GM19043 (cell line): Measurements from ENCODE around the gene SOX21.
"Not testable (repeated sequence)": the region's sequence is repeated elsewhere in the genome, so short reads cannot be mapped to it uniquely, and the experiment has no call there.

Experiments used
- ATAC-seq: cut with Tn5 transposase; IDR thresholded peaks from one replicate; pipeline ENCODE4 v1.9.1; 2021; ENCODE audit warnings: low read depth; ENCODE audit not compliant: unreplicated experiment

The SOX21 gene

DNA sequence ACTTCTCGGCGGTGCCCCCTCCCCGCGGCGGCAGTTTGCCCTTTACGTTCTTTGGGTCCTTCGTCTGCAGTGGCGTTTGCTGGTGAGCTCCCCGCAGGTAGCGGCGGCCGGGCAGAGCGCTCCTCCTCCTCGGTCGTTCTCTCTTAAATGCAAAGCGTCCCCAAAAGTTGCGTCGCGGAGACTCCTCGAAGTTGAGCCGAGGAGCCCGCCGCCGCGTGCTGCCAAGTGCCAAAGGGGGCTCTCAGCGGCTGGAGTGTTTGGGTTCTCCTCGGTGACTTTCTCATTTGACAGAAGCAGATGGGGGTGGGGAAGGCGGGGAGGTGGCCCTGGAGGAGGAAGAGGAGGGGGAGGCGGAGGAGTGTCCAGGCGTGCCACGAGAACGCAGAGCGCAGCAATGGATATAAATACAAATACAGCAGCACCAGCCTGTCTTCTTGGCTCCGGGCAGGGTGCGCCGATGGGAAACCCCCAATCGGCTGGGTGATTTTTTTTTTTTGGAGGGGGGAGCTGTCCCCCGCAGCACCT is at the start of gene SOX21:
SOX21 (minus strand) TSS at position 259 of the 525 bp plus-strand sequence. CDS start 496 bp downstream, outside the sequence.
- no peak for ATAC-seq

DNA sequence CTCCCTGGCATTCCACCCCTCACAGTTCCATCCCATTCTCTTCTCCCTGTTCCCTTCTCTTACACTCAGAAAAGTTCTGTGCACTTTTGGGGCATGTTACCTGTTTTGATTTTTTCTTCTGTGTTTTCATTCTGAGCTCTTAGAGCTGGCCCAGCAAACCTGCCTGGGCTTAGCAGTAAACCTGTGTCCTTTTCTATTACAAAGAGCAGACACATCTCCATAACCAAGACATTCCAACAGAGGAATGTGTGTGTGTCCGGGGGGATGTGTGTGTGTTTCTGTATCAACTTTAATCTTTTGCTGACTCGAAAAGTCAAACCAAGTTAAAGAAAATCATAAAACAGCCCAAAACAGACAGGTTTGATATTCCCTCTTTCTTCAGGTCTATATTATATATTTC is 49.1 kb upstream of the SOX21 start:
- no peak for ATAC-seq

DNA sequence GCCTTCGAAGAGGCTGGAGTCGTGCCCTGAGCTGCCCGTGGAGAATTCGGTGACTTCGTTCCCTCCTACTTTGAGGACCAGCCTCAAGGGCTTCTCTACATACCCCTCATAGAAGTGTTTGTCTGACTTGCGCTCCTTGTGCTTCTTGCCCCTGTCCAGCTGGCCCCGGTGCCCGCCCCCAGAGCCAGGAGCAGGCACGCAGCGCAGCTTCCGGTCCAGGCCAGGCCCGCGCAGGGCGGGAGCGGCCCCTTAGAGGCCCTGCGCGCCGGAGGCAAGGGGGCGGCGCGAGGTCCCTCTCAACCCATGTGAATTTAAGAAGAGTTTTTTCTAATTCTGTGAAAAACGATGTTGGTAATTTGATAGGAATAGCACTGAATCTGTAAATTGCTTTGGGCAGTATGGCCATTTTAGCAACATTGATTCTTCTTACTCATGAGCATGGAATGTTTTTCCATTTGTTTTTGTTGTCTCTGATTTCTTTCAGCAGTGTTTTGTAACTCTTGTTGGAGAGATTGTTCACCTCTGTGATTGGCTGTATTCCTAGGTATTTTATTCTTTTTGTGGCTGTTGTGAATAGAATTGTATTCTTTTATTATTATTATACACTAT is 46.9 kb upstream of the SOX21 start:
- no peak for ATAC-seq

DNA sequence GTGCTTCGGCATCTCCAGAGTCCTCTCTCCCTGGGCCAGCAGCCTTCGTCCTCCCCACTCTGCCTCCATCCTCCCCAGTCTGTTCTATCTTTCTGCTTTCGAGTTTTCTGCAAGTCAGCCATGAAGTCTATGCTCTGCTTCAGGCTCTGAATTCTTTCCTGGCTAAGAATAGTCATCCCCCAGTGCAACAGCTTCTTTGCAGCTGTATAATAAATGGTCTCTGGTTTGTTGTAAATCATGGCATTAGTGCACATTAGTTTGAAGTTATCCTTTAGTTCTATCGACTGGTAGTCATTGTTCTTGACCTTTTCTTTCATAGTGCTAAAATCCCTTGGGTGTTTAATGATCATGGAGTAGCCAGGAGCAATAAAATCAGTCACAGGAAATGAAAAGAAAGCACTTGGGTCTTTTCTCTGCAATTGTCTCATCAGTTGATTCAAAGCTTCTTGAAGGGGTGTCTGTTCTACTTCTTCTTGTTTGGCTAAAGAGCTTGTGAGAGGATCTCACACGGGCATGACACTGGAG is 46.2 kb upstream of the SOX21 start:
- ATAC-seq, result no peak

DNA sequence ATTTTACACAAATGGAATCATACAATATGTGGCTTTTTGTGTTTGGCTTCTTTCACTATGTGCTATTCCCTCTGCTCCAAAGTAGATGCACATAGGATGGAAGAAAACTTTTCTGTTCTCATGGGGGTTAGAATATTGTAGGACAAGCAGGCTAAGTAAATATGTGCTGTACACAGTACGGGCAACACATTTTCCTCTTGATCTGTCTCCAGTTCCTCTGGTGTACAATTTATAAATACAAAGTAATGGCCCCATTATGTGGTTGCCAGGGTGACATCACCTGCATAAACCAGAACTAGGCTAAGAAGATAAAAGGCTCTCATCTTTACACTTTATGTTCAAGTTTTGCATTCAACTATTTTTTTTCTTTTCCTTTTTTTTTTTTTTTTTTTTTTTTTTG is 41.0 kb upstream of the SOX21 start:
- ATAC-seq, result no peak

DNA sequence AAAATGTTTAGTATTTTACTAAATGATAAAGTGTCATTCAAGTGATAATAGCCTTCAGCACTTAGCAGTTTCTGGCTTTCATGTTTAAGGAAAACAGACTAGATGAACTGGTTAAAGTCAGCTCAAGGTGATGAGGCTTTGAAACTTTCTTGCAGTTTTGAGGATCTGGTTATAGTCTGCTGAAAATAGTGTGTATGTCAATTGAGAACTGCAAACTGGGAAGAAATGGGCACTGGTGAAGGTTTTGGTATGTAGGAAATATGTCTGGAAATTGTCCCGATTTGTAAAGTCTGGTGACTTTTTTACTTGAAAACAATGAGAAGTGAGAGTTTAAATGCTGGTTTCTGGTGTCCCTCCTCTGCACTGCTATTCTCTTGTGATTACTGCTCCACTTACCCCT is 36.8 kb upstream of the SOX21 start:
- ATAC-seq, result no peak

DNA sequence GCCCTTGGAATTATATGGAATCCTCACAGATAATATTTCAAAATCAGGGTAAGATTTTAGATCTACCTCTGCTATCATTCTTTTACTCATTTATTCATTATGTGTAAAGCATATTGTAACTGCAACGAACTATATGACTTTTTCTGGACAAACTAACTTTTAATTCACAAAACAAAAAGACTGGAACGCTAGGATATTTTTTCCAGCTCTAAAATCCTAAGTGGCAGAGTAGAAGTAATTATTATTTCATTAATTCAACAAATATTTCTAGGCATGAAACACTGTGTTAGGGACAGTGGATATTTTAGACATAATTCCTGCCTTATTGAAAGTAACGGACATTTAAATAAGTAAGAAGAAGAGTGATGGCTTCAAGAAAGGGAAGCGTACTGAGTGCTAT is 26.9 kb upstream of the SOX21 start:
- no peak for ATAC-seq

DNA sequence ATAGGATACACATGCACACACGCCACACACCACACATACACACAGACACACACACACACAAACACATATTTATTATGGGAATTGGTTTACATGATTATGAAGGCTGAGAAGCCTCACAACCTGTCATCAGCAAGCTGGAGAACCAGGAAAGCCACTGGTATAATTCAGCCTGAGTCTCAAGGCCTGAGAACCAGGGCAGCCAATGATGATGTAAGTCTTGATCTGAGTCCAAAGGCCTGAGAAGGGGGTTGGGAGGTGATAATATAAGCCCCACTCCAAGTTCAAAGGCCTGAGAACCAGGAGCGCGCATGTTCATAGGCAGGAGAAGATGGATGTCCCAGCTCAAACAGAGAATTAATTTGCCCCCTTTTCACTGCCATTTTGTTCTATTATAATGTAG is 18.7 kb upstream of the SOX21 start:
- ATAC-seq, result no peak

DNA sequence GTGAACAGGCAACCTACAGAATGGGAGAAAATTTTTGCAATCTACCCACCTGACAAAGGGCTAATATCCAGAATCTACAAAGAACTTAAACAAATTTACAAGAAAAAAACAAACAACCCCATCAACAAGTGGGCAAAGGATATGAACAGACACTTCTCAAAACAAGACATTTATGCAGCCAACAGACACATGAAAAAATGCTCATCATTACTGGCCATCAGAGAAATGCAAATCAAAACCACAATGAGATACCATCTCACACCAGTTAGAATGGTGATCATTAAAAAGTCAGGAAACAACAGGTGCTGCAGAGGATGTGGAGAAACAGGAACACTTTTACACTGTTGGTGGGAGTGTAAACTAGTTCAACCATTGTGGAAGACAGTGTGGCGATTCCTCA is 17.6 kb upstream of the SOX21 start:
- ATAC-seq, result not testable (repeated sequence)

DNA sequence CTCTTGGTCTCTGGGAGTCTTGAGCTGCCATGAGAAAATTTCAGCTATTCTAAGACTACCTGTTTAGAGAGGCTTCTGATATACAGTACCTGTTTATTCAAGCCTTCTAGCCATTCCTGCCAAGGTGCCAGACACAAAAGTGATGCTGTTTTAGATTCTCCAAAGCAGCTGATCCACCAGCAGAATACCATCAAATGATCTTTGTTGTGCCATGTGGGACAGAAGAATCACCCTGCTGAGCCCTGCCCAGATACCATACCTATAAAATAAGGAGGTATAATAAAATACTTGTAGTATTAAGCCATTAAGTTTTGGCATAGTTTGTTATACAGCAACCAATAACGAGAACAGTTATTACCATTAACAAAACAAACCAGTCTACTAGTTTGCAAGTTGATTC is 14.1 kb upstream of the SOX21 start:
- no peak for ATAC-seq

DNA sequence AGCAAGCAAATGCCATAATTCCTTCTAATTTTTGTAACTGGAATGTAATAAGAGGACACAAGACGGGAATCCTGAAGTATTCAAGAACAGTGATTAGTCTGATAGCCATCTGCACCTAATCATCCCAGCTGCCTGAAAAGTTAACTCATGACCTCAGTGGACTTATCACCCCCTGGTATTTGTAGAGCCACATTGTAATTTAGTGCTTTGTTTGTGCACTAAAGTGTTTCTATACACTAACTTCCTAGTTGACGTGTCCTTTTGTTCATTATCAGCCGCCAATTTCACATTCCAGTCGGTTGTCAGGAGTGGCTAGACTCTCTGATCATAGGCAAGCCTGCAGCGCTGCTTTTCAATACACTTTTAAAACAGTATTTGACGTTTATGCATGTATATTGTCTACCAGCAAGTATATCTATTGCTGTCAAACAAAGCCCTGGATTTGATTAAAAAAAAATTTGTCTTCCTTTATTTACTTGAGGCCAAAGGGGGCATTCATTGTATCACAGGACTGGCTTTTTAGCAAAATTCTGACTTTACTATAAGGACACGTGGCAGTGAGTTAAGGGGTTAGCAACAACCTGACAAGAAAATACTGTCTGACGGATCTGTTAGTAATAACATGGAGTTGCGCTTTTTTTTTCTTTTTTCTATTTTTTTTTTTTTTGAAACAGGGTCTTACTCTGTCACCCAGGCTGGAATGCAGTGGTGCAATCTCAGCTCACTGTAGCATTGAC is 10.4 kb upstream of the SOX21 start:
- no peak for ATAC-seq

DNA sequence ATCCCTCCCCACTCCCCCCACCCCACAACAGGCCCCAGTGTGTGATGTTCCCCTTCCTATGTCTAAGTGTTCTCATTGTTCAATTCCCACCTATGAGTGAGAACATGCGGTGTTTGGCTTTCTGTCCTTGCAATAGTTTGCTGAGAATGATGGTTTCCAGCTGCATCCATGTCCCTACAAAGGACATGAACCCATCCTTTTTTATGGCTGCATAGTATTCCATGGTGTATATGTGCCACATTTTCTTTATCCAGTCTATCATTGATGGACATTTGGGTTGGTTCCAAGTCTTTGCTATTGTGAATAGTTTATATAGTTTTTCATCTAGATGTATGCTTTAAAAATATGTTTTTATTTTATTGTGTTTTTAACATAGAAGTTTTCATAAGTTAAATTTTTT is 6.4 kb upstream of the SOX21 start:
- ATAC-seq, result not testable (repeated sequence)

DNA sequence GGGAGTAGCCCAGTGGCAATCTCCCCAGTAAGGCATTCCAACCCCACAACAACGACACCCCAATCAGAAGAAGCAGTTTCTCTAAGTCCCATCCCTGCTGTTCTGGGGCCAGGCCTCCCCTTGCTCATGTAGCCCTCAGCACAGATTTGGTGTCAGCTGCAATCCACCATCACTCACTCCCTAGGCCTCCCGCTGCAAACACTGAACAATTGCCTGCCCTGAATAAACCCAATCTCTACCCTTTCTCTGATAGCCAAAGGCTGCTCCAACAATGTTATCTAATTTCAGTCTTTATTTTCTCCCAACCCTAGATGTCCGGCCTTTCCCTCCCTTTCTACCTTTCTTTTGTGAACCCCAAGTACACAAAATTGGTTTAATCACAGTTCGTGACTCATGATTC is 5.6 kb upstream of the SOX21 start:
- ATAC-seq, result no peak

DNA sequence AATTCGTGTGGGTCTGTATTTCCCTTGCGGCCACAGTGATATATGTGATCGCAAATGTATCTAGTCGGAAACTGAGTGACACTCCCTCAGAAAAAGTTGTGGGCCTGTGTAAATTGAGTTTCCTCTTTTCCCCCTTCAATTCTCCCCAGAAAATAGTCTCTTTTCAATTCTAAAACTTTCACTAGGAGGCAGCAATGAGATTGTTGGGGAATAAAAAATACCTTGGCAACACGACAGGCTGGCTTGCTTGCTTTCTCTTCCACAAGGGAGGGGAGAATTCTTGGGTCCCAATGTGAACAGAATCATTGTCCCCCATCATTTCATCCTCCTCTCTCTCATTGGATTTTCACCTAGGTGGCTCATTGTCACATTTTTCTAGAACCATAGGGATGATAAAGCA is 3.7 kb upstream of the SOX21 start:
- ATAC-seq, result no peak

DNA sequence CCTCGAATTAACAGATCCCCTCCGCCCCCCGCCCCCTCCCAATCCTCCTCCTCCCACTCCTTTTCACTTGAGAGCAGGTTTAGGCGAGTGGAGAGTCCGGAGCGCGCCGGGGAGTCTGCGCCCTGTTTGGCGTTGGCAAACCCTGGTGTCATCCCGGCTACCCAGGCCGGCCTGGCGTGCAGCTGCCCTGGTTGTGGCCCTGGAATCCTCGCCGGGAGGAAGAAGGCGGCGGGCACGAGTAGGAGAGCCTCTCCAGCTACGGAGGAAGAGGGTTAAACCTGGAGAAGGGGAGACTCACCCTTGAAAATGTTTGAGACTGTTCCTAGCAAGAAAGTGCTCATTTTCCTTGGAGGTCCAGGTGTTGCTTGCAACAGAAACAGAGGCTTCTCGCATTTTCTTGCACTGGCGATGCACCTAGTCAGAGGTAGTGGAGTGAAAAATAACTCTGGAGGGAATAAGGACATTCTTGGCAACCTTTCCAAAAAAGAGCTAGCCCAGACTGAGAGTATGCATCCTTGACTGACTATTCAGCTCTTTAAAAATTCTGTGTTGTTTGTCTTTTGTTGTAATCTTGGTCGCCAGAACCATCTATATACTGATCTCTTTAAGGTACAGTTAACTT is 1.3 kb upstream of the SOX21 start:
- no peak for ATAC-seq

DNA sequence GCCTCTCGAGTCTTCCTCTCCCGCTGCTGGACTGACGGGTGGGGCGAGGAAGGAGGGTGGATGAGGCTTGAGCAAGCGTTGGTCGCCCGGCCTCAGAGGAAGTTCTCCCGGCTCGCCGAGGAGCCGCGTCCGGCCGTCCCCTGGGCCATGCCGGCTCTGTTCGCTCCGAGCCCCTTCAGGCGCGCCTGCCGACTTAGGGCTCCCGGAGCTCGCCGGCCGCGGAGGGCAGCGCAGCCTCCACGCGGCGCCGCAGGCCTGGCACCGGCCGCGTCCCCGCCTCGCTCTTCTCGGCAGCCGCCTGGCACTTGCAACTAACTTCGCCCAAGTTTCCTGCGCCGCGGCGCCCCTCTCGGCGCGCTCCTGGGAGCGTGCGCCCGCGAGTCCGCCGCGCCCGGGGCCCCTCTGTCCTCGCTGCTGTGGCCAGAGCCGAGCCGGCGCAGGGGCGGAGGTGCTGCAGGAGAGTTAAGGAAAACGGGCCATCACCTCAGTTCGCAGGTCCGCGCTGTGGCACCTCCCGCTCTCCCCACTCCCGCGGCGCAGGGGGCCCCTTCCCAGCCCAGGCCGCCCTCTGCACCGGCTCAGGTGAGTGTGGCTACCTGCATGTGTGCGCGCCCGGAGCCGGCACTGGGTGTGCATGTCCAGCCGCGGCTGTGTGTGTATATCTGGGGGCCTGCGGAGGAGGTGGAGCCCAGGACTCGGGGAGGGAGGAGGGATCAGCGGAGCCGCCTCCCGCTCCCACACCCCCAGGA is 641 bp upstream of the SOX21 start:
- ATAC-seq, result no peak

DNA sequence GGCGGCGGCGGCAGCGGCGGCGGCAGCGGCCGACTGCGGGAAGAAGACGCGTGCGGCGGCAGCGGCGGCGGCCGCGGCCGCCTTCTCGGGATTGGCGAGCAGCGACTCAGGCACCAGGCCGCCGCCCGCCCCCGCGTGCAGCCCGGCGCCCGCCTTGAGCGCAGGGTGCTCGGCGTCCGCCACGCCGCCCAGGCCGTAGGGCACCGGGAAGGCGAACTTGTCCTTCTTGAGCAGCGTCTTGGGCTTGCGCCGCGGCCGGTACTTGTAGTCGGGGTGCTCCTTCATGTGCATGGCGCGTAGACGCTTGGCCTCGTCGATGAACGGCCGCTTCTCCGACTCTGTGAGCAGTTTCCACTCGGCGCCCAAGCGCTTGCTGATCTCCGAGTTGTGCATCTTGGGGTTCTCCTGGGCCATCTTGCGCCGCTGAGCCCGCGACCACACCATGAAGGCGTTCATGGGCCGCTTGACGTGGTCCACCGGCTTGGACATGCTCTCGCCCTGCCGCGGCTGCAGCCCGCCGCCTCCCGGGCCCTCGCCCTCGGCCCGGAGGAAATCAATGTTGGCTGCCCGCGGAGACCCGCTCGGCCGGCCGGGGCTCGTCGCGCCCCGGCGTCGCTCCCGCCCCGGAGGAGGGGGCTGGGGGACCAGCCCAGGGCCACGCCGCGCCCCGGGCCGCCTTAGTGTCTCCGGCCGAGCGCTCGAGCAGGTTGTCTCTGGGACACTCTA is 621 bp downstream of the SOX21 start:
- ATAC-seq, result peak; percentile 17

DNA sequence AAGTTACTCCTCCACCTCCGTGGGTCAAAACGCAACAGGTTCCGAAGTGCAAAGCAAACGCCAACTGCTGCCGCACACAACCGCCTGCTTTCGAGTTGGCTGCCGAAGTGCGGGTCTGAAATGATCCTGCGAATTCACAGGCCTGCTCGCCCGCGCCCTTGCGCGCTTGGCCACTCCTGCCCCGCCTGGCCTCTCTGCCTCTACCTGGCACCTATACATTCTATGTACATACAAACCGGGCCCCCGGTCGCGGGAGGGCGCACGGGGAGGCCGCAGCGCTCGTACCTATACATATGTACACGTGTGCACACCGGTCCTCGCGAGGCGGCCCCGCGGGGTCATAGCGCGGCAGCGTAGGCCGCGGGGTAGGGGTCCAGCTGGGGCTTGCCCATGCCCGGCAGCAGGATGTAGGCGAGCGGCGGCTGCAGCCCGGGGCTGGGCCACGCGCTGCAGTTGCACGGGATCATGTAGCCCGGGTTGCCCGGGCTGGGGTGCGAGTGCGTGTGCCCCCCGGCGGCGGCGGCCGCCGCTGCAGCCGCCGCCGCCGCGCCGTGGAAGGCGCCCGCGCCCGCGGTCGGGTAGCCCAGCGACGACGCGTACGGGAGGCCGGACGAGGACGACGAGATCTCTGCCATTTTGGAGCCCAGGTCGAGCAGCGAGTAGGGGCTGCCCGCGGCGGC is 1.3 kb downstream of the SOX21 start:
- peak; percentile 58 for ATAC-seq

DNA sequence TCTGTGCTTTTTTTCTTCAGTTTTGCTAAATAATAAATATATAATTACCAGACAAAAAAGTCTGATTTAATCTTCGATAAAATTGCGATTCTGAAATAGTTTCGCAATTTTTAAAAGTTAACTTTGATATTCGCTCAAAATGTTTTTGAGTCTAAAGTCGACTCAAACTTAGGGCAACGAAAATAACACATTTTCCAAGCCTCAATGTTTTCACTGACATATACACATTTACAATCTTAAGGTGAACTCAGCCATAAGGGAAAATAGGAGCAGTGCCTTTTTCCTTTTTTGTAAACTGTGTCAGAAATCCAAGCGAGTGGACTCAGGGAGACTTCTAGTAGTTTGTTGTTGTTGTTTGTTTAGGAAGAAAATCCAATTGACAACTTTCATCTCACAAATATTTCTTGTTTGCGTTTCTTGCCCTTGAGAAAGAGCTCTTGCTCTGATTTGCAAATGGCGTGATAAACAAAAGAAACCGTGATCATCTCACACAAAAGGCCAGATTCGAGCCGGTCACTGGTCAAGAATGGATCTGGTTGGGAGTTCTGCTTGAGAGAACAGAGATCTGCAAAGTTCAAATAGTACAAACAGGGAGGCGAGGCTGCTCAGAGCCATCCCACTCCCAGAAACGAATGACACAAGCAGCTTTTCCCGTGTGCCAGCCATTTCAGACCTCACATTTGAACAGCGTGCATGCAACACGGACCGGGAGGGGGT is 2.1 kb downstream of the SOX21 start:
- ATAC-seq, result no peak
